Right atrium auricular region (tissue), 2 donors: ENCODE results near the gene ATG5. TPM values are rescaled to one million over a fixed set of nuclear protein-coding genes. Genes with fewer than 3 reads are reported as not detected.

Source experiments
- DNase-seq: peaks from one replicate; pipeline ENCODE4 v3.0.0-alpha.2; 2019; ENCODE audit warnings: low spot score
- H3K27ac ChIP-seq, 2 donors: fragments of 200-600 bp; sonication (generic); 1 replicate in 1 of 2; 2 replicates in 1 of 2; pipeline ENCODE4 v1.5.1; 2016 to 2019
- H3K27me3 ChIP-seq, 2 donors: fragments of 200-600 bp; sonication (generic); one replicate each; pipeline versions ENCODE4 v1.5.1 to v1.6.0; 2017 to 2019
- H3K36me3 ChIP-seq: fragments of 200-600 bp; sonication (generic); one replicate; pipeline ENCODE4 v1.5.1; 2016
- H3K4me1 ChIP-seq, 2 donors: fragments of 200-600 bp; sonication (generic); one replicate each; pipeline versions ENCODE4 v1.5.1 to v1.6.0; 2017 to 2019
- H3K4me3 ChIP-seq, 2 donors: fragments of 200-600 bp; sonication (generic); 1 replicate in 1 of 2; 2 replicates in 1 of 2; pipeline ENCODE4 v1.5.1; 2017 to 2019; ENCODE audit warnings: mild to moderate bottlenecking in 1 of 2, moderate library complexity in 1 of 2
- H3K9me3 ChIP-seq, 2 donors: fragments of 200-600 bp; sonication (generic); one replicate each; pipeline ENCODE4 v1.5.1; 2019
- total RNA-seq, 2 donors: library from RNA; depleted of rRNA; stranded (reverse); fragments of >200 nt; gene quantifications; one replicate each; pipeline ENCODE4 v1.1.0, GENCODE V29; 2016
- TF ChIP-seq, protein P1 (sequence below), 2 donors: fragments of 200-600 bp; sonication (generic); IDR thresholded peaks; one replicate each; pipeline ENCODE4 v1.5.1; 2019; ENCODE audit warnings: antibody characterized with exemption in 2 of 2

Gene ATG5
- total RNA-seq, 2 donors from 2014 or later, result 11.0 to 18.0 TPM

DNA sequence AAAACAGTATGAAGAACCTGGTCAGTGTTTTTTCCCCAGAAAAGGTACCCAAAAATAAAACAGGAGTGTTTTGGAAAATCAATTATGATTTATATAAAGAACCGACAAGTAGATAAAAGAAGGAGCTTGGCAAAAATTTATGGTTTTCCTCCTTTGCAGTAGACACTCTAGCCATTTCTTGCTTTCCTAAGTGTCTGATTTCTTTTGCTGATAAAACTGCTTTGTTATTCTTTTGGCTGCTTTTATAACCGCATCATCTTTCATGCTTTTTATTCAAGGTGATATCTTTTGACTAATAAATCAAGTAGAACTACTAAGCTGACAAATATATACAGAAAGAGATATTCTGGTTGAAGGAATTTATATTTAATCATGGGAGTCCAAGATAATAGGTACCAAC is 16.6 kb downstream of the ATG5 start:
- H3K4me3 ChIP-seq, result no peak overlapping the region
- H3K27me3 ChIP-seq, result no peaks in the 10 kb centered on the region
- no peak overlapping the region for H3K27ac ChIP-seq
- no peaks in the 10 kb centered on the region for H3K36me3 ChIP-seq
- TF ChIP-seq, protein P1, sequence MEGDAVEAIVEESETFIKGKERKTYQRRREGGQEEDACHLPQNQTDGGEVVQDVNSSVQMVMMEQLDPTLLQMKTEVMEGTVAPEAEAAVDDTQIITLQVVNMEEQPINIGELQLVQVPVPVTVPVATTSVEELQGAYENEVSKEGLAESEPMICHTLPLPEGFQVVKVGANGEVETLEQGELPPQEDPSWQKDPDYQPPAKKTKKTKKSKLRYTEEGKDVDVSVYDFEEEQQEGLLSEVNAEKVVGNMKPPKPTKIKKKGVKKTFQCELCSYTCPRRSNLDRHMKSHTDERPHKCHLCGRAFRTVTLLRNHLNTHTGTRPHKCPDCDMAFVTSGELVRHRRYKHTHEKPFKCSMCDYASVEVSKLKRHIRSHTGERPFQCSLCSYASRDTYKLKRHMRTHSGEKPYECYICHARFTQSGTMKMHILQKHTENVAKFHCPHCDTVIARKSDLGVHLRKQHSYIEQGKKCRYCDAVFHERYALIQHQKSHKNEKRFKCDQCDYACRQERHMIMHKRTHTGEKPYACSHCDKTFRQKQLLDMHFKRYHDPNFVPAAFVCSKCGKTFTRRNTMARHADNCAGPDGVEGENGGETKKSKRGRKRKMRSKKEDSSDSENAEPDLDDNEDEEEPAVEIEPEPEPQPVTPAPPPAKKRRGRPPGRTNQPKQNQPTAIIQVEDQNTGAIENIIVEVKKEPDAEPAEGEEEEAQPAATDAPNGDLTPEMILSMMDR (IDR thresholded peaks at IDR 0.05), result no peak
- no peaks in the 10 kb centered on the region for H3K9me3 ChIP-seq
- H3K4me1 ChIP-seq, result peaks cover 0 to 13% of the 10 kb centered on the region in 2 donors
- no peak for DNase-seq

- Histone ChIP-seq H3K27me3 (no peaks in the 10 kb centered on the region), H3K36me3 (no peaks in the 10 kb centered on the region)
- DNase-seq, result no peak
Measured at GRCh38 chr6:106305740-106306139, 19.8 kb downstream of the ATG5 start.

DNA sequence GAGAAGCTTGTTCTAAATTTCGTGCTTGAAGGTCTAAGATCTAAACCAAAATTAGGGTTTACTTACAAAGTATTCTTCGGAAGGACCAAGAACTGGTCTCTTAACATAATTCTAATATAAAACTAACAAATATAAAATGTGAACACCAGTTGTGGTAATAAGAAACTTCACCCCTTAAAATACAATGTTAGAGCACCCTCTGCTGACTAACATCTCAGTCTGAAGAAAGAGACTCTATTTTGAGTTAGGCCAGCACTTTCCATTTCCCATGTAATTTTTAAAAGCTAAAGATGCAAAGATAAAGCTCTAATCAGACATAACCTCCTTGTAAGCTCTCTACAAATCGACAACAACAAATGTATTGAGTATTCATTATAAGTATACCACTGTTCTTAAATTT is 24.6 kb downstream of the ATG5 start:
- Histone ChIP-seq H3K9me3 (no peaks in the 10 kb centered on the region), H3K27ac (no peak overlapping the region), H3K4me3 (no peak overlapping the region), H3K27me3 (no peaks in the 10 kb centered on the region), H3K36me3 (no peaks in the 10 kb centered on the region), H3K4me1 (no peaks in the 10 kb centered on the region)
- no peak for DNase-seq
- TF ChIP-seq, protein P1 (IDR thresholded peaks at IDR 0.05), result peak in 1 of 2 donors; percentile 53

More at GRCh38 chr6:106305740-106306139, 19.8 kb downstream of the ATG5 start:
- TF ChIP-seq, protein P1 (IDR thresholded peaks at IDR 0.05), result no peak
- H3K4me1 ChIP-seq, result peaks cover 0 to 13% of the 10 kb centered on the region in 2 donors
- H3K9me3 ChIP-seq, result no peaks in the 10 kb centered on the region
- H3K4me3 ChIP-seq, result no peak overlapping the region
- no peak overlapping the region for H3K27ac ChIP-seq

DNA sequence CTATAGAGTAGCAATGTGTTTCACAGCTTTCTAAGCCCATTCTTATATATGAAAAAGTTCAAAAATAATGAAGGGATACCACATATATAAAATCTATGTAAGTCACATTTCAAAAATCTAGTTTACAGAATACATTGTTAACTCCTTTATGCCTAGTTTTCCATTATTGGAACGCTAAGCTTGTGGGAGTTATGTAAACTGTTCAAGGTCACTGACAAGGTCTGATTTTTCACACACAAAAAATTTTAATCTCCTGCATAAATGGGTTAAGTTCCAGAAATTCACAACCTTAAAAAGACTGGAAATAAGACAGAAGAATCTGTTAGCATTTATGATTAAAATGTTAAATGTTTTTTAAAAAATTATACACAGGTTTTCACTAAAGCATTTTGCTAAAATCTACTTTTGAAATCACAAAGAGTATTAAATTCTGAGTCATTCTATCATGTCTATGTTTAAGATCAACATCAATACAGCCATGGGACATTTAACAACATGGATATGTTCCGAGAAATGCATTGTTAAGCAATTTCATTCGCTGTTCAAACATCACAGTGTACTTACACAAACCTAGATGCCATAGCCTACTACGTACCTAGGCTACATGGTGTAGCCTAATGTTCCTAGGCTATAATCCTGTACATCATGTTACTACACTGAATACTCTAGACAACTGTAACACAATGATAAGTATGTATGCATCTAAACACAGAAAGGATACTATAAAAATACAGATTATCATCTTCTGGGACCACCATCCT is 25.4 kb downstream of the ATG5 start:
- Histone ChIP-seq H3K36me3 (no peaks in the 10 kb centered on the region), H3K27me3 (no peaks in the 10 kb centered on the region), H3K9me3 (no peaks in the 10 kb centered on the region), H3K4me3 (no peak overlapping the region), H3K27ac (no peak overlapping the region), H3K4me1 (no peaks in the 10 kb centered on the region)
- TF ChIP-seq, protein P1 (IDR thresholded peaks at IDR 0.05), result no peak
- DNase-seq, result no peak

- DNase-seq, result no peak
- Histone ChIP-seq H3K4me3 (no peak overlapping the region), H3K27ac (no peak overlapping the region), H3K9me3 (no peaks in the 10 kb centered on the region), H3K36me3 (peaks cover 15% of the 10 kb centered on the region), H3K4me1 (no peaks in the 10 kb centered on the region), H3K27me3 (no peaks in the 10 kb centered on the region)
- TF ChIP-seq, protein P1 (IDR thresholded peaks at IDR 0.05), result no peak
Measured at GRCh38 chr6:106293116-106293515, 32.4 kb downstream of the ATG5 start.

GRCh38 chr6:106290954-106291353 is 34.6 kb downstream of the ATG5 start:
- no peak overlapping the region for H3K4me3 ChIP-seq
- H3K9me3 ChIP-seq, result no peaks in the 10 kb centered on the region
- no peak overlapping the region for H3K27ac ChIP-seq
- H3K27me3 ChIP-seq, result no peaks in the 10 kb centered on the region
- peaks cover 15% of the 10 kb centered on the region for H3K36me3 ChIP-seq
- H3K4me1 ChIP-seq, result no peaks in the 10 kb centered on the region
- TF ChIP-seq, protein P1 (IDR thresholded peaks at IDR 0.05), result no peak
- DNase-seq, result no peak
